Mucosa of gallbladder (tissue), 1 donor: ENCODE measurements around the gene FBXL15. TPM values are rescaled to one million over a fixed set of nuclear protein-coding genes. Genes with fewer than 3 reads are reported as not detected.

Experiments
- DNase-seq: peaks from one replicate; pipeline ENCODE4 v3.0.0-alpha.2; 2020; ENCODE audit warnings: low spot score
- total RNA-seq: library from RNA; stranded (reverse); gene quantifications from one replicate; pipeline ENCODE4 v1.2.1, GENCODE V29; 2021
- donor health status: DM: no; HTN: no; CAD: no.

Gene FBXL15
- total RNA-seq: 29.3 TPM

GRCh38 chr10:102420714-102421506 lies at the start of gene FBXL15:
FBXL15 (plus strand) TSS chr10:102420836; CDS start chr10:102421130, 294 bp downstream.
- DNase-seq: peak; percentile 98

- no peak for DNase-seq
Measured at GRCh38 chr10:102371295-102371694, 49.3 kb upstream of the FBXL15 start.

- no peak for DNase-seq
Measured at GRCh38 chr10:102375250-102375649, 45.4 kb upstream of the FBXL15 start.

GRCh38 chr10:102375867-102376266 lies 44.8 kb upstream of the FBXL15 start:
- DNase-seq: no peak

GRCh38 chr10:102376901-102377300 lies 43.7 kb upstream of the FBXL15 start:
- no peak for DNase-seq

- DNase-seq: no peak
Measured at GRCh38 chr10:102379383-102379782, 41.3 kb upstream of the FBXL15 start.

- DNase-seq: no peak
Measured at GRCh38 chr10:102381983-102382382, 38.7 kb upstream of the FBXL15 start.

- DNase-seq: no peak
Measured at GRCh38 chr10:102382871-102383270, 37.8 kb upstream of the FBXL15 start.

- no peak for DNase-seq
Measured at GRCh38 chr10:102384053-102384452, 36.6 kb upstream of the FBXL15 start.

GRCh38 chr10:102384606-102385429 lies 35.8 kb upstream of the FBXL15 start:
- no peak for DNase-seq

- DNase-seq: no peak
Measured at GRCh38 chr10:102389894-102390293, 30.7 kb upstream of the FBXL15 start.

GRCh38 chr10:102392306-102392705 lies 28.3 kb upstream of the FBXL15 start:
- DNase-seq: no peak

- DNase-seq: no peak
Measured at GRCh38 chr10:102393411-102394078, 27.1 kb upstream of the FBXL15 start.

- DNase-seq: peak; percentile 94
Measured at GRCh38 chr10:102394079-102394800, 26.4 kb upstream of the FBXL15 start.

- no peak for DNase-seq
Measured at GRCh38 chr10:102394801-102395399, 25.7 kb upstream of the FBXL15 start.

GRCh38 chr10:102395400-102396316 lies 25.0 kb upstream of the FBXL15 start, which contains the start of gene NFKB2:
NFKB2 (plus strand) TSS chr10:102395705; CDS start chr10:102395960, 255 bp downstream.
- peak; percentile 87 for DNase-seq

- no peak for DNase-seq
Measured at GRCh38 chr10:102396317-102396650, 24.4 kb upstream of the FBXL15 start.

GRCh38 chr10:102396730-102397151 lies 23.9 kb upstream of the FBXL15 start:
- no peak for DNase-seq

- no peak for DNase-seq
Measured at GRCh38 chr10:102397222-102398171, 23.1 kb upstream of the FBXL15 start.
